Neural cell (in vitro differentiated cells): ENCODE results near the gene ZNF554. TPM values are rescaled to one million over a fixed set of nuclear protein-coding genes. Genes with fewer than 3 reads are reported as not detected.
"Not testable (repeated sequence)": the region's sequence is repeated elsewhere in the genome, so short reads cannot be mapped to it uniquely, and the experiment has no call there.

ENCODE experiments used
- H2AFZ ChIP-seq: fragments of 200-600, 300-800 bp; sonication (generic), shearing (Covaris generic); 2 replicates; pipeline ENCODE4 v1.6.0; 2014; ENCODE audit warnings: low read depth, mild to moderate bottlenecking, antibody characterized with exemption, low read length, moderate library complexity
- H3F3A ChIP-seq: fragments of 200-600 bp; shearing (Covaris generic); 2 replicates; pipeline ENCODE4 v1.6.1; 2016; ENCODE audit warnings: mild to moderate bottlenecking, moderate library complexity, mixed read lengths, antibody characterized with exemption, low read length; ENCODE audit not compliant: insufficient read depth, poor library complexity, severe bottlenecking
- H3K27ac ChIP-seq: fragments of 200-600, 300-800 bp; sonication (generic), shearing (Covaris generic); 2 replicates; pipeline ENCODE4 v1.5.1; 2014; ENCODE audit warnings: mild to moderate bottlenecking, low read length, moderate library complexity
- H3K27me3 ChIP-seq: fragments of 300-800, 200-600 bp; sonication (generic), shearing (Covaris generic); 2 replicates; pipeline ENCODE4 v1.6.0; 2014; ENCODE audit warnings: mild to moderate bottlenecking, low read depth, low read length, moderate library complexity; ENCODE audit not compliant: insufficient read depth
- H3K36me3 ChIP-seq: fragments of 300-800, 200-600 bp; sonication (generic), shearing (Covaris generic); 2 replicates; pipeline ENCODE4 v1.5.1; 2014; ENCODE audit warnings: mild to moderate bottlenecking, antibody characterized with exemption, low read length, moderate library complexity; ENCODE audit not compliant: insufficient read depth
- H3K4me2 ChIP-seq: fragments of 300-800, 200-600 bp; sonication (generic), shearing (Covaris generic); 2 replicates; pipeline ENCODE4 v1.6.0; 2014; ENCODE audit warnings: mild to moderate bottlenecking, low read length
- H3K4me3 ChIP-seq: fragments of 300-800, 200-600 bp; sonication (generic), shearing (Covaris generic); 2 replicates; pipeline ENCODE4 v1.5.1; 2014; ENCODE audit warnings: mild to moderate bottlenecking, low read length, moderate library complexity
- H3K79me2 ChIP-seq: fragments of 200-600 bp; shearing (Covaris generic); replicated peaks from 2 replicates; pipeline ENCODE4 v1.6.0; 2014; ENCODE audit warnings: mild to moderate bottlenecking, low read length, moderate library complexity; ENCODE audit not compliant: insufficient read depth
- H3K9ac ChIP-seq: fragments of 300-800, 200-600 bp; sonication (generic), shearing (Covaris generic); 2 replicates; pipeline ENCODE4 v1.6.1; 2016; ENCODE audit warnings: mild to moderate bottlenecking, low read length, mixed read lengths
- H3K9me2 ChIP-seq: fragments of 200-600 bp; shearing (Covaris generic); 2 replicates; pipeline ENCODE4 v1.6.1; 2016; ENCODE audit warnings: mild to moderate bottlenecking, low read length, mixed read lengths; ENCODE audit not compliant: insufficient read depth
- H3K9me3 ChIP-seq: fragments of 200-600, 300-800 bp; sonication (generic), shearing (Covaris generic); 2 replicates; pipeline ENCODE4 v1.6.1; 2016; ENCODE audit warnings: mild to moderate bottlenecking, mixed run types, low read length, moderate library complexity, mixed read lengths
- H4K20me1 ChIP-seq: fragments of 200-600 bp; shearing (Covaris generic); 2 replicates; pipeline ENCODE4 v1.6.1; 2016; ENCODE audit warnings: mild to moderate bottlenecking, mixed run types; ENCODE audit not compliant: insufficient read depth
- EP300 ChIP-seq: fragments of 450-650 bp; conservative IDR thresholded peaks from 2 replicates; pipeline ENCODE4 v1.6.1; 2014; ENCODE audit warnings: antibody characterized with exemption, mild to moderate bottlenecking, moderate library complexity; ENCODE audit not compliant: poor library complexity, severe bottlenecking
- EZH2 ChIP-seq: fragments of 200-600, 300-800 bp; shearing (Covaris generic), sonication (generic); IDR thresholded peaks from 2 replicates; pipeline ENCODE4 v1.6.1; 2014; ENCODE audit warnings: antibody characterized with exemption, low read length, borderline replicate concordance, mild to moderate bottlenecking; ENCODE audit not compliant: insufficient read depth, poor library complexity, severe bottlenecking
- polyA plus RNA-seq: library from polyadenylated mRNA; depleted of rRNA; stranded (reverse); fragments of >200 nt; gene quantifications from 2 replicates; pipeline ENCODE4 v1.2.3, GENCODE V29; 2014
- TF ChIP-seq, protein P1 (sequence below): fragments of 450-650 bp; IDR thresholded peaks from 2 replicates; pipeline ENCODE4 v1.5.1; 2014; ENCODE audit warnings: antibody characterized with exemption, mild to moderate bottlenecking, moderate library complexity; ENCODE audit not compliant: poor library complexity, severe bottlenecking
- TF ChIP-seq, protein P2 (sequence below): IDR thresholded peaks from 2 replicates; pipeline ENCODE4 v1.6.1; 2012; ENCODE audit warnings: borderline replicate concordance

The ZNF554 gene
- polyA plus RNA-seq, 1 donor from 2014 or later: 22.5 TPM

DNA sequence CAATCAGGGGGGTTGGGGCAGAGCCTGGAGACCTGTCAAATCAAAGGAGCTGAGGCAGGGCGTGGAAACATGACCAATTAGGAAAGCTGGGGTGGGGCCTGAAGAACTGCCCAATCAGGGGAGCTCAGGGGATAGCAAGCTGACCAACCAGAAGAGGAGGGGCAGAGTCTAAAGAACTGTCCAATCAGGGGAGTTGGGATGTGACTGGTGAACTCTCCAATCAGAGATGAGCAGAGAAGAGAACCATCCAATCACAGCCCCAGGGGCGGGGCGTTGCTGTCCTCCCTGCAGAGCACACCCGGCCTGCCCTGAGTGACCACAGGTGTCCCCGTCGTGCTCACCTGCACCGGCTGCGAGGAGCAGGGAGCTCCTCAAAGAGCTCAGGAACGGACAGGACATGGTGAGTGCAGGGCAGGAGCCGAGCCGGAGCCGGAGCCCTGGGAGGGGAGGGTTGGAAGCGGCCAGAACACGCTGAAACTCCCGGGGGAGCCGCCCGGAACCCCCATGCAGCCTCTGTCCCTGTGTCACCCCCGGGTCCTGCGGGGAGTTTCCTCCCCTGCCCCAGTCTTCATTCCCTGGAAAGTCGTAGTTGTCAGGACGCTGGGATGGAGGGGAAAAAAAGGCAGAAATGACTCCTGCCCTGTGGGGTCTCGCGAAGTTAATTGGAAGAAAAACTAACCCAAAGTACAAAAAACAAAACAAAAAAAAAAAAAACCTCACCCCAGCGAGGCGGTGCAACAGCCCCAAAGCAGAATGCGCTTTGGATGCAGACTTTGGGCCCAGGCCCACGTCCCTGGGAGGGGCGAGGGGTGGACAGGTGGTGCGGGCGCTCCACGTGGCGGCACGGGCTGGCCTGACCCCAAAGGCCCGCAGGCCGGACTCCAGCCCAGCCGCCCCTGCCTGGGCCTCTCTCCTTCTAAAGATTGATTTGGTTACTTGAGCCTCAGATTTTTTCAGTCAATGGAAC, 47.6 kb downstream of the ZNF554 start, which contains the start of gene ZNF556:
Gene ZNF556, plus strand, starts transcription at position 311 of the 967 bp plus-strand sequence. Its CDS starts 87 bp downstream, at position 398.
- Histone ChIP-seq H3K27me3 (no peaks in the 10 kb centered on the region), H3K79me2 (no peaks in the 10 kb centered on the region), H3K4me3 (no peak within 1 kb of the TSS), H3K9me3 (no peaks in the 10 kb centered on the region), H2AFZ (no peak within 1 kb of the TSS), H3K9ac (no peak within 1 kb of the TSS), H3K27ac (no peak within 1 kb of the TSS), H3K9me2 (no peaks in the 10 kb centered on the region), H3K4me2 (no peak within 1 kb of the TSS), H3K36me3 (no peaks in the 10 kb centered on the region), H3F3A (no peaks in the 10 kb centered on the region), H4K20me1 (no peaks in the 10 kb centered on the region)
- TF ChIP-seq, protein P1, sequence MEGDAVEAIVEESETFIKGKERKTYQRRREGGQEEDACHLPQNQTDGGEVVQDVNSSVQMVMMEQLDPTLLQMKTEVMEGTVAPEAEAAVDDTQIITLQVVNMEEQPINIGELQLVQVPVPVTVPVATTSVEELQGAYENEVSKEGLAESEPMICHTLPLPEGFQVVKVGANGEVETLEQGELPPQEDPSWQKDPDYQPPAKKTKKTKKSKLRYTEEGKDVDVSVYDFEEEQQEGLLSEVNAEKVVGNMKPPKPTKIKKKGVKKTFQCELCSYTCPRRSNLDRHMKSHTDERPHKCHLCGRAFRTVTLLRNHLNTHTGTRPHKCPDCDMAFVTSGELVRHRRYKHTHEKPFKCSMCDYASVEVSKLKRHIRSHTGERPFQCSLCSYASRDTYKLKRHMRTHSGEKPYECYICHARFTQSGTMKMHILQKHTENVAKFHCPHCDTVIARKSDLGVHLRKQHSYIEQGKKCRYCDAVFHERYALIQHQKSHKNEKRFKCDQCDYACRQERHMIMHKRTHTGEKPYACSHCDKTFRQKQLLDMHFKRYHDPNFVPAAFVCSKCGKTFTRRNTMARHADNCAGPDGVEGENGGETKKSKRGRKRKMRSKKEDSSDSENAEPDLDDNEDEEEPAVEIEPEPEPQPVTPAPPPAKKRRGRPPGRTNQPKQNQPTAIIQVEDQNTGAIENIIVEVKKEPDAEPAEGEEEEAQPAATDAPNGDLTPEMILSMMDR: no peak
- no peak for TF ChIP-seq EZH2
- TF ChIP-seq, protein P2, sequence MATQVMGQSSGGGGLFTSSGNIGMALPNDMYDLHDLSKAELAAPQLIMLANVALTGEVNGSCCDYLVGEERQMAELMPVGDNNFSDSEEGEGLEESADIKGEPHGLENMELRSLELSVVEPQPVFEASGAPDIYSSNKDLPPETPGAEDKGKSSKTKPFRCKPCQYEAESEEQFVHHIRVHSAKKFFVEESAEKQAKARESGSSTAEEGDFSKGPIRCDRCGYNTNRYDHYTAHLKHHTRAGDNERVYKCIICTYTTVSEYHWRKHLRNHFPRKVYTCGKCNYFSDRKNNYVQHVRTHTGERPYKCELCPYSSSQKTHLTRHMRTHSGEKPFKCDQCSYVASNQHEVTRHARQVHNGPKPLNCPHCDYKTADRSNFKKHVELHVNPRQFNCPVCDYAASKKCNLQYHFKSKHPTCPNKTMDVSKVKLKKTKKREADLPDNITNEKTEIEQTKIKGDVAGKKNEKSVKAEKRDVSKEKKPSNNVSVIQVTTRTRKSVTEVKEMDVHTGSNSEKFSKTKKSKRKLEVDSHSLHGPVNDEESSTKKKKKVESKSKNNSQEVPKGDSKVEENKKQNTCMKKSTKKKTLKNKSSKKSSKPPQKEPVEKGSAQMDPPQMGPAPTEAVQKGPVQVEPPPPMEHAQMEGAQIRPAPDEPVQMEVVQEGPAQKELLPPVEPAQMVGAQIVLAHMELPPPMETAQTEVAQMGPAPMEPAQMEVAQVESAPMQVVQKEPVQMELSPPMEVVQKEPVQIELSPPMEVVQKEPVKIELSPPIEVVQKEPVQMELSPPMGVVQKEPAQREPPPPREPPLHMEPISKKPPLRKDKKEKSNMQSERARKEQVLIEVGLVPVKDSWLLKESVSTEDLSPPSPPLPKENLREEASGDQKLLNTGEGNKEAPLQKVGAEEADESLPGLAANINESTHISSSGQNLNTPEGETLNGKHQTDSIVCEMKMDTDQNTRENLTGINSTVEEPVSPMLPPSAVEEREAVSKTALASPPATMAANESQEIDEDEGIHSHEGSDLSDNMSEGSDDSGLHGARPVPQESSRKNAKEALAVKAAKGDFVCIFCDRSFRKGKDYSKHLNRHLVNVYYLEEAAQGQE: no peak

DNA sequence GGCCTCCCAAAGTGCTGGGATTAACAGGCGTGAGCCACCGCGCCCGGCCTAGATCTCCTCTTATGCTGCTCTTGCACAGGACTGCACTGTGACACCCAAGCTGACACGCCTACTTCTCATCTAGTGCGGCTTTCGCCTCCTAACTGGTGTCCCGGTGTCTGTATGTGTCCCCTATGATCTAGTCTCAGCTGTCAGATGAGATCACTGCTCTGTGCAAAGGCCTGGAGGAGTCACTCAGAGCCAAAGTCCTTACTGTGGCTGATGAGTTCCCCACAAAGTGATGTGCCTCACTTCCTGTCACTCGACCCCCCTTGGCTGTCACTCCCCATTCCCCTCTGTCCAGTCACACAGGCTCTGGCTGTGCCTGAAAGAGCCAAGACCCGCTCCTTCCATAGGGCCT, 50.0 kb downstream of the ZNF554 start:
- Histone ChIP-seq H3K9ac (no peak overlapping the region), H3F3A (no peaks in the 10 kb centered on the region), H3K79me2 (no peaks in the 10 kb centered on the region), H4K20me1 (no peaks in the 10 kb centered on the region), H3K9me2 (no peaks in the 10 kb centered on the region), H3K27me3 (no peaks in the 10 kb centered on the region), H2AFZ (no peak overlapping the region), H3K4me2 (no peak overlapping the region), H3K9me3 (no peaks in the 10 kb centered on the region), H3K4me3 (no peak overlapping the region), H3K36me3 (no peaks in the 10 kb centered on the region), H3K27ac (no peak overlapping the region)
- TF ChIP-seq EP300: no peak

DNA sequence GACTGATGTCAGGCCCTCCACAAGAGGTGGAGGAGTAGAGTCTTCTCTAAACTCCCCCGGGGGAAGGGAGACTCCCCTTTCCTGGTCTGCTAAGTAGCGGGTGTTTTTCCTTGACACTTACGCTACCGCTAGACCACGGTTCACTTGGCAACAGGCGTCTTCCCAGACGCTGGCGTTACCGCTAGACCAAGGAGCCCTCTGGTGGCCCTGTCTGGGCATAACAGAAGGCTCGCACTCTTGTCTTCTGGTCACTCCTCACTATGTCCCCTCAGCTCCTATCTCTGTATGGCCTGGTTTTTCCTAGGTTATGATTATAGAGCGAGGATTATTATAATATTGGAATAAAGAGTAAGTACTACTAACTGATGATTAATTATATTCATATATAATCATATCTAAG, 52.5 kb downstream of the ZNF554 start:
- H3K4me2 ChIP-seq, H3K27ac ChIP-seq, H3K36me3 ChIP-seq, H3K4me3 ChIP-seq, H3K9me3 ChIP-seq, H3K9me2 ChIP-seq, H2AFZ ChIP-seq, H3K9ac ChIP-seq, H3K27me3 ChIP-seq, H3K79me2 ChIP-seq, H4K20me1 ChIP-seq, H3F3A ChIP-seq: not testable (repeated sequence)
